ENCODE data around the gene LRRC49. TPM values are rescaled to one million over a fixed set of nuclear protein-coding genes. Genes with fewer than 3 reads are reported as not detected.
A peak's percentile ranks its signal among the peaks of the same experiment; 100 is the strongest.

The LRRC49 gene
- total and polyA plus RNA-seq, 2 of the 13 experiments (the other 11 are each of a cell fraction or from before 2014, with no cell fraction given): 0.57 to 1.00 TPM

- TF ChIP-seq AHR (CRISPR knock-in tag; IDR thresholded peaks at IDR 0.05): no peak
- TF ChIP-seq YEATS2 (CRISPR knock-in tag; IDR thresholded peaks at IDR 0.05; ENCODE audit: borderline replicate concordance): peak; percentile 58
- peak; percentile 62 for TF ChIP-seq NFYB (CRISPR knock-in tag; IDR thresholded peaks at IDR 0.05)
- no peak for TF ChIP-seq ZNF367 (CRISPR knock-in tag; IDR thresholded peaks at IDR 0.05; ENCODE audit: borderline replicate concordance)
- 0 out of 2 replicates have a peak, but pooled peaks have one; percentile 36 for TF ChIP-seq EEA1 (CRISPR knock-in tag; IDR thresholded peaks at IDR 0.05; ENCODE audit: borderline replicate concordance)
- peak; percentile 88 for TF ChIP-seq XRCC5 (optimal IDR thresholded peaks at IDR 0.05; ENCODE audit: low read length)
- TF ChIP-seq DMAP1 (CRISPR knock-in tag; IDR thresholded peaks at IDR 0.05): peak; percentile 45
- TF ChIP-seq, protein P1, sequence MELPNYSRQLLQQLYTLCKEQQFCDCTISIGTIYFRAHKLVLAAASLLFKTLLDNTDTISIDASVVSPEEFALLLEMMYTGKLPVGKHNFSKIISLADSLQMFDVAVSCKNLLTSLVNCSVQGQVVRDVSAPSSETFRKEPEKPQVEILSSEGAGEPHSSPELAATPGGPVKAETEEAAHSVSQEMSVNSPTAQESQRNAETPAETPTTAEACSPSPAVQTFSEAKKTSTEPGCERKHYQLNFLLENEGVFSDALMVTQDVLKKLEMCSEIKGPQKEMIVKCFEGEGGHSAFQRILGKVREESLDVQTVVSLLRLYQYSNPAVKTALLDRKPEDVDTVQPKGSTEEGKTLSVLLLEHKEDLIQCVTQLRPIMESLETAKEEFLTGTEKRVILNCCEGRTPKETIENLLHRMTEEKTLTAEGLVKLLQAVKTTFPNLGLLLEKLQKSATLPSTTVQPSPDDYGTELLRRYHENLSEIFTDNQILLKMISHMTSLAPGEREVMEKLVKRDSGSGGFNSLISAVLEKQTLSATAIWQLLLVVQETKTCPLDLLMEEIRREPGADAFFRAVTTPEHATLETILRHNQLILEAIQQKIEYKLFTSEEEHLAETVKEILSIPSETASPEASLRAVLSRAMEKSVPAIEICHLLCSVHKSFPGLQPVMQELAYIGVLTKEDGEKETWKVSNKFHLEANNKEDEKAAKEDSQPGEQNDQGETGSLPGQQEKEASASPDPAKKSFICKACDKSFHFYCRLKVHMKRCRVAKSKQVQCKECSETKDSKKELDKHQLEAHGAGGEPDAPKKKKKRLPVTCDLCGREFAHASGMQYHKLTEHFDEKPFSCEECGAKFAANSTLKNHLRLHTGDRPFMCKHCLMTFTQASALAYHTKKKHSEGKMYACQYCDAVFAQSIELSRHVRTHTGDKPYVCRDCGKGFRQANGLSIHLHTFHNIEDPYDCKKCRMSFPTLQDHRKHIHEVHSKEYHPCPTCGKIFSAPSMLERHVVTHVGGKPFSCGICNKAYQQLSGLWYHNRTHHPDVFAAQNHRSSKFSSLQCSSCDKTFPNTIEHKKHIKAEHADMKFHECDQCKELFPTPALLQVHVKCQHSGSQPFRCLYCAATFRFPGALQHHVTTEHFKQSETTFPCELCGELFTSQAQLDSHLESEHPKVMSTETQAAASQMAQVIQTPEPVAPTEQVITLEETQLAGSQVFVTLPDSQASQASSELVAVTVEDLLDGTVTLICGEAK (IDR thresholded peaks at IDR 0.05): peak; percentile 83
- TF ChIP-seq, protein P1 (CRISPR knock-in tag; IDR thresholded peaks at IDR 0.05): peak; percentile 33; the same call in 1 of the 2 replicates
- TF ChIP-seq ZSCAN29 (CRISPR knock-in tag; conservative IDR thresholded peaks at IDR 0.05): 0 out of 2 replicates have a peak, but pooled peaks have one; percentile 25
- TF ChIP-seq ZNF543 (CRISPR knock-in tag; IDR thresholded peaks at IDR 0.05): no peak
- TF ChIP-seq ZNF788 (CRISPR knock-in tag; IDR thresholded peaks at IDR 0.05; ENCODE audit: borderline replicate concordance): peak; percentile 58; the same call in 1 of the 2 replicates
- peak; percentile 92 for TF ChIP-seq ASH2L (IDR thresholded peaks at IDR 0.05; ENCODE audit: insufficient read length, low read depth, low read length)
- no peak for TF ChIP-seq THYN1 (CRISPR knock-in tag; IDR thresholded peaks at IDR 0.05; ENCODE audit: borderline replicate concordance, low read depth)
- 0 out of 2 replicates have a peak, but pooled peaks have one; percentile 42 for TF ChIP-seq ZNF749 (CRISPR knock-in tag; IDR thresholded peaks at IDR 0.05; ENCODE audit: borderline replicate concordance)
- TF ChIP-seq ZNF598 (CRISPR knock-in tag; IDR thresholded peaks at IDR 0.05; ENCODE audit: borderline replicate concordance): no peak
- TF ChIP-seq ZHX1 (CRISPR knock-in tag; IDR thresholded peaks at IDR 0.05; ENCODE audit: low read depth): peak; percentile 70; the same call in 1 of the 2 replicates
These were observed at the start of gene LRRC49, which contains the start of gene THAP10 (continued) for GRCh38 chr15:70892002-70892911.

All from HepG2 (cell line).